ENCODE measurements around the gene SLC7A10. TPM values are rescaled to one million over a fixed set of nuclear protein-coding genes. Genes with fewer than 3 reads are reported as not detected.

The SLC7A10 gene
- total RNA-seq, 2 experiments from 2014 or later = not detected

DNA sequence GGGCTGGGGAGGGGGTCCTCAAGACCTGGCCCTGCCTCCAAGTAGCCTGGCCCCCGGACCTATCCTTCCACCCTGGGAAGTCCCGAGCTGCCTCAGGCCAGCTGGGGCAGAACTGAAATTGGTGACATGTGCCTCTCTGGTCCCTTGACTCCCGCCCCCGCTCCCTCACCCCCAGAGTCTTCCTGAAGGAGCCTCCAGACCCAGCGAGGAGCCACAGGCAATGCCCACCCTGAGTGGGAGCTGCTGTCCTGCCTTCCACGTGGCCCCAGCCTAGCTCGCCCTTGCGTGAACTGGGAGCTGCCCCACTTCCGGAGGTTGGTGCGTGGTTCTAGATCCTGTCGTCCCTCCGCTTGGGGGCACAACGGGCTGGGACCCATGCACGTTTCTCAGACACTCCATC is 42.1 kb upstream of the SLC7A10 start:
- ChIA-PET CTCF (interaction anchor here (1.4 kb wide), 2 partner anchors 9 to 33 kb away, joined by 3 to 4 read pairs; no protein-coding TSS in a partner anchor), POLR2A (interaction anchor here (1.4 kb wide), 1 partner anchor 12 kb away, joined by 4 read pairs; no protein-coding TSS in a partner anchor)
- peaks cover 2% of the 10 kb centered on the region for H3K27me3 Mint-ChIP-seq
- H3K27ac Mint-ChIP-seq = no peak overlapping the region
- H3K4me3 Mint-ChIP-seq = no peak overlapping the region
- no peaks in the 10 kb centered on the region for H3K36me3 Mint-ChIP-seq (ENCODE audit: low read depth)
- DNase-seq = no peak
- TF ChIP-seq, protein P1, sequence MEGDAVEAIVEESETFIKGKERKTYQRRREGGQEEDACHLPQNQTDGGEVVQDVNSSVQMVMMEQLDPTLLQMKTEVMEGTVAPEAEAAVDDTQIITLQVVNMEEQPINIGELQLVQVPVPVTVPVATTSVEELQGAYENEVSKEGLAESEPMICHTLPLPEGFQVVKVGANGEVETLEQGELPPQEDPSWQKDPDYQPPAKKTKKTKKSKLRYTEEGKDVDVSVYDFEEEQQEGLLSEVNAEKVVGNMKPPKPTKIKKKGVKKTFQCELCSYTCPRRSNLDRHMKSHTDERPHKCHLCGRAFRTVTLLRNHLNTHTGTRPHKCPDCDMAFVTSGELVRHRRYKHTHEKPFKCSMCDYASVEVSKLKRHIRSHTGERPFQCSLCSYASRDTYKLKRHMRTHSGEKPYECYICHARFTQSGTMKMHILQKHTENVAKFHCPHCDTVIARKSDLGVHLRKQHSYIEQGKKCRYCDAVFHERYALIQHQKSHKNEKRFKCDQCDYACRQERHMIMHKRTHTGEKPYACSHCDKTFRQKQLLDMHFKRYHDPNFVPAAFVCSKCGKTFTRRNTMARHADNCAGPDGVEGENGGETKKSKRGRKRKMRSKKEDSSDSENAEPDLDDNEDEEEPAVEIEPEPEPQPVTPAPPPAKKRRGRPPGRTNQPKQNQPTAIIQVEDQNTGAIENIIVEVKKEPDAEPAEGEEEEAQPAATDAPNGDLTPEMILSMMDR (IDR thresholded peaks at IDR 0.05) = no peak
- intact Hi-C loops (cut with micrococcal nuclease) = no loop called here
- ATAC-seq = no peak
- H3K9me3 Mint-ChIP-seq = no peaks in the 10 kb centered on the region
- no peaks in the 10 kb centered on the region for H3K4me1 Mint-ChIP-seq (ENCODE audit: low read depth)

- H3K4me1 Mint-ChIP-seq (ENCODE audit: low read depth) = peaks cover 1% of the 10 kb centered on the region
- H3K4me3 Mint-ChIP-seq = no peak overlapping the region
- DNase-seq = no peak
- no peaks in the 10 kb centered on the region for H3K36me3 Mint-ChIP-seq (ENCODE audit: low read depth)
- no peaks in the 10 kb centered on the region for H3K9me3 Mint-ChIP-seq
- CTCF ChIA-PET = interaction anchor here (1.4 kb wide), 2 partner anchors 8 to 32 kb away, joined by 3 to 4 read pairs; no protein-coding TSS in a partner anchor
- POLR2A ChIA-PET = no interaction called here
- ATAC-seq = no peak
- no peak overlapping the region for H3K27ac Mint-ChIP-seq
- intact Hi-C loops (cut with micrococcal nuclease) = no loop called here
- TF ChIP-seq, protein P1 (IDR thresholded peaks at IDR 0.05) = no peak
- H3K27me3 Mint-ChIP-seq = peaks cover 7% of the 10 kb centered on the region
Measured at GRCh38 chr19:33266974-33267484, 41.4 kb upstream of the SLC7A10 start.

- H3K27ac Mint-ChIP-seq = no peak overlapping the region
- TF ChIP-seq, protein P1 (IDR thresholded peaks at IDR 0.05) = no peak
- intact Hi-C loops (cut with micrococcal nuclease) = no loop called here
- no peaks in the 10 kb centered on the region for H3K9me3 Mint-ChIP-seq
- DNase-seq (no peak), ATAC-seq (no peak)
- no peaks in the 10 kb centered on the region for H3K36me3 Mint-ChIP-seq (ENCODE audit: low read depth)
- CTCF ChIA-PET = interaction anchor here (0.6 to 1.0 kb wide), 2 partner anchors 19 to 1109 kb away, joined by 3 to 4 read pairs; no protein-coding TSS in a partner anchor
- peaks cover 12% of the 10 kb centered on the region for H3K27me3 Mint-ChIP-seq
- no peak overlapping the region for H3K4me3 Mint-ChIP-seq
- H3K4me1 Mint-ChIP-seq (ENCODE audit: low read depth) = peaks cover 14% of the 10 kb centered on the region
- POLR2A ChIA-PET = no interaction called here
Measured at GRCh38 chr19:33264881-33265445, 39.3 kb upstream of the SLC7A10 start.

DNA sequence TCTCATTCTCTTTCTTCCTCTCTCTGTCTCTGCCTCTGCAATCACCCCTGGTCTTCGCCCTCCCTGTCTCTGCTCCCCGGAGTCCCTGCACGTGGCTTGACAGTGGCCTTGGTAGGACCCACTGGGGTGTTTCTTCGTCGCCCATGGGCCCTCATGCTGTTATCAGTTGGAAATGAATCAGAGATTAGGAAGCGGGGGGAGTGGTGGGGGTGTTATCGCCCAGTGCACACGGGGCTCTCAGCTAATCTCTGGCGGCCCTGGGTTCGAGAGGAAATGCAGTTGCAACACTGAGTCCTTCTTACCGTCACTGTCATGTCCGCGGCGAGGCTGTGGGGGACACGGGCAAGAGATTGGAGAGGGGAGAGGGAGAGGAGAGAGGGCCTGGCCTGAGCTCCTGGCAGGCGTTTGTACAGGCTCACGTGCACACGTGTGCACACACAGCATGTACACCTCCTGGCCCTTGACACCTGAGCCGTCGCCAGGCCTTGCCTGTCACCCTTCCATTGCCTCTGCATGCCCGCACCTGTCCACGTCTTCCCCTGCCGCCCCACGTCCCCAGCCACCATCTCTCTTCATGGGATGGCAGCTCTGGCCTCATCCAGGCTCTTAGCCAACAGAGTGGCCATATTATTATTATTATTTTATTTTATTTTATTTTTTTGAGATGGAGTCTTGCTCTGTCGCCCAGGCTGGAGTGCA is 37.8 kb upstream of the SLC7A10 start:
- DNase-seq (no peak), ATAC-seq (no peak)
- Mint-ChIP-seq H3K4me3 (no peak overlapping the region), H3K4me1 (ENCODE audit: low read depth) (peaks cover 14% of the 10 kb centered on the region), H3K36me3 (ENCODE audit: low read depth) (no peaks in the 10 kb centered on the region), H3K27me3 (peaks cover 15% of the 10 kb centered on the region), H3K27ac (no peak overlapping the region), H3K9me3 (no peaks in the 10 kb centered on the region)
- ChIA-PET POLR2A (no interaction called here), CTCF (no interaction called here)
- TF ChIP-seq, protein P1 (IDR thresholded peaks at IDR 0.05) = no peak
- intact Hi-C loops (cut with micrococcal nuclease) = no loop called here

Data from activated CD8-positive, alpha-beta T cell treated with anti-CD3 and anti-CD28 coated beads for 36 hours (primary cell).